Glutamatergic neuron (in vitro differentiated cells): Measurements from ENCODE around the gene ANKS6. TPM values are rescaled to one million over a fixed set of nuclear protein-coding genes. Genes with fewer than 3 reads are reported as not detected.

Experiments used
- DNase-seq: peaks from one replicate; pipeline ENCODE4 v3.0.0; 2022
- H3K27ac Mint-ChIP-seq: one replicate; pipeline ENCODE4 v1.8.0; 2020; ENCODE audit warnings: mild to moderate bottlenecking, mixed read lengths, inconsistent platforms; ENCODE audit not compliant: unreplicated experiment
- H3K27me3 Mint-ChIP-seq: one replicate; pipeline ENCODE4 v1.8.0; 2020; ENCODE audit warnings: mild to moderate bottlenecking, moderate library complexity, mixed read lengths, inconsistent platforms; ENCODE audit not compliant: unreplicated experiment
- H3K36me3 Mint-ChIP-seq: one replicate; pipeline ENCODE4 v1.8.0; 2020; ENCODE audit warnings: mild to moderate bottlenecking, mixed read lengths, inconsistent platforms; ENCODE audit not compliant: unreplicated experiment
- H3K4me1 Mint-ChIP-seq: one replicate; pipeline ENCODE4 v1.8.0; 2020; ENCODE audit warnings: mild to moderate bottlenecking, low read depth, mixed read lengths, inconsistent platforms; ENCODE audit not compliant: unreplicated experiment
- H3K4me3 Mint-ChIP-seq: one replicate; pipeline ENCODE4 v1.8.0; 2020; ENCODE audit warnings: mild to moderate bottlenecking, mixed read lengths, inconsistent platforms; ENCODE audit not compliant: unreplicated experiment
- H3K9me3 Mint-ChIP-seq: one replicate; pipeline ENCODE4 v1.8.0; 2020; ENCODE audit warnings: mild to moderate bottlenecking, moderate library complexity, mixed read lengths, inconsistent platforms; ENCODE audit not compliant: unreplicated experiment
- total RNA-seq: library from RNA; stranded (reverse); fragmentation: NEBNext Ultra II Directional; extraction: Animal tissue kit (Norgen Biotek cat#: 25700); gene quantifications from one replicate; pipeline ENCODE4 v1.2.1, GENCODE V29; 2021; ENCODE audit not compliant: unreplicated experiment
- TF ChIP-seq, protein P1 (sequence below): fragments of 200-600 bp; sonication (generic); IDR thresholded peaks from one replicate; pipeline ENCODE4 v1.5.0; 2021; ENCODE audit not compliant: partially characterized antibody, unreplicated experiment

Gene ANKS6
- total RNA-seq, 1 donor from 2014 or later: 15.9 TPM

DNA sequence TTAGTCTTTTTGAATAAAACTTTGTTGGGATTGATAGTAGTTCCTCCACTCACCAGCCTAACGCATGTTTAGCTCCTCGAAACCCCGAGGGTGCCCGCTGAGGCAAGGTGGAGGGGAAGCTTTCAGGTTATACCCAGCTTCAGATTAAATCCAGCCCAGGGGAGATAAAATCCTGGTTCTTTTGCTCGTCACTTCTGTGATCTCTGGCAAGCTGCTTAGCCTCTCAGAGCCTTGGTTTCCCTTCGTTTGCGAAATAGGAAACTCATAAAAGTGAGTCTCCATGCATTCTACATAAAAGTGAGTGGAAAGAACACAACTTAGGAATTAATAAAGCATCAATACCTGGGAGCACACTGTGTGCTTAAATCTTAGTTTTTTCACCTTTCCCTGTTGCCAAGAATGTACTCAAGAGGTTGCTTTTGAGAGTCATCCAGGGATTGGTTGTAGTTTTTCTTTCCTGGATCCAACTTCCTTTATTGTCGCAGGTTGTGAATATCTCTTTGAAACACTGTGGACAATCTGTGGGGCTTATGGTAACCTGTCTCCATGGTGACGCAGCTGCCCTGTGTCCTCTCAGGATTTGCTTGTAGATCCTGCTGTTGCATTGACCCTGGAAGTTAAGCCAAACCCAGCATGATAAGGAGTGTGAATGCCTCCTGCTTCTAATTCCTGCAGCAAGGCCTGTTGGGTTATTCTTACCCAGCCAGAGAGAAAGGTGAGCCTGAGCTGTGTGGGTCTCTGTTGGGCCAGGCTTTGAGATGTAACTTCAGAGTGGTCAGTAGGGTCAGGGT lies 13.2 kb upstream of the ANKS6 start:
- H3K27ac Mint-ChIP-seq: no peak overlapping the region
- no peaks in the 10 kb centered on the region for H3K27me3 Mint-ChIP-seq
- TF ChIP-seq, protein P1, sequence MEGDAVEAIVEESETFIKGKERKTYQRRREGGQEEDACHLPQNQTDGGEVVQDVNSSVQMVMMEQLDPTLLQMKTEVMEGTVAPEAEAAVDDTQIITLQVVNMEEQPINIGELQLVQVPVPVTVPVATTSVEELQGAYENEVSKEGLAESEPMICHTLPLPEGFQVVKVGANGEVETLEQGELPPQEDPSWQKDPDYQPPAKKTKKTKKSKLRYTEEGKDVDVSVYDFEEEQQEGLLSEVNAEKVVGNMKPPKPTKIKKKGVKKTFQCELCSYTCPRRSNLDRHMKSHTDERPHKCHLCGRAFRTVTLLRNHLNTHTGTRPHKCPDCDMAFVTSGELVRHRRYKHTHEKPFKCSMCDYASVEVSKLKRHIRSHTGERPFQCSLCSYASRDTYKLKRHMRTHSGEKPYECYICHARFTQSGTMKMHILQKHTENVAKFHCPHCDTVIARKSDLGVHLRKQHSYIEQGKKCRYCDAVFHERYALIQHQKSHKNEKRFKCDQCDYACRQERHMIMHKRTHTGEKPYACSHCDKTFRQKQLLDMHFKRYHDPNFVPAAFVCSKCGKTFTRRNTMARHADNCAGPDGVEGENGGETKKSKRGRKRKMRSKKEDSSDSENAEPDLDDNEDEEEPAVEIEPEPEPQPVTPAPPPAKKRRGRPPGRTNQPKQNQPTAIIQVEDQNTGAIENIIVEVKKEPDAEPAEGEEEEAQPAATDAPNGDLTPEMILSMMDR: no peak
- DNase-seq: no peak
- peaks cover 8% of the 10 kb centered on the region for H3K4me1 Mint-ChIP-seq
- H3K4me3 Mint-ChIP-seq: peak overlapping the region; percentile 69
- no peaks in the 10 kb centered on the region for H3K36me3 Mint-ChIP-seq
- peaks cover 2% of the 10 kb centered on the region for H3K9me3 Mint-ChIP-seq

DNA sequence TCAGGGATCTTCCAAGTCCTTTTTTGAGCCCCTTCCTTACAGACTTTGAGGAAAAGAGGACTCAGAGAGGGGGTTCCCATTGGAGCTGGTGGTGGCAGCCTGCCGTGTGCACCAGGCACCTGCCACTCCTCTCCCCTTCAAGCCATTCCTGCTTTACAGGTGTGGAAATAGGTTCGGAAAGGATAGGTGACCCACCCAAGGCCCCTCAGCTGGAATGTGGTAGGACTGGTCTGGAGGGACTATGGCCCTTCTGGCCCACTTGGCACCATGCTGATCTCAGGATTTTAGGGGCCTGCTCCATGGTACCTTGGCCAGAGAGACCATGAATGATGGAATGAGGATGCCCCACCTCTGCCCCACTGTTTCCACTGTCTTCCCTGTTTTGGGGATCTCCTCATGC lies 12.5 kb upstream of the ANKS6 start:
- peaks cover 8% of the 10 kb centered on the region for H3K4me1 Mint-ChIP-seq
- no peak overlapping the region for H3K27ac Mint-ChIP-seq
- peaks cover 2% of the 10 kb centered on the region for H3K9me3 Mint-ChIP-seq
- TF ChIP-seq, protein P1: no peak
- peak overlapping the region; percentile 83 for H3K4me3 Mint-ChIP-seq
- DNase-seq: no peak
- H3K27me3 Mint-ChIP-seq: no peaks in the 10 kb centered on the region
- H3K36me3 Mint-ChIP-seq: no peaks in the 10 kb centered on the region

DNA sequence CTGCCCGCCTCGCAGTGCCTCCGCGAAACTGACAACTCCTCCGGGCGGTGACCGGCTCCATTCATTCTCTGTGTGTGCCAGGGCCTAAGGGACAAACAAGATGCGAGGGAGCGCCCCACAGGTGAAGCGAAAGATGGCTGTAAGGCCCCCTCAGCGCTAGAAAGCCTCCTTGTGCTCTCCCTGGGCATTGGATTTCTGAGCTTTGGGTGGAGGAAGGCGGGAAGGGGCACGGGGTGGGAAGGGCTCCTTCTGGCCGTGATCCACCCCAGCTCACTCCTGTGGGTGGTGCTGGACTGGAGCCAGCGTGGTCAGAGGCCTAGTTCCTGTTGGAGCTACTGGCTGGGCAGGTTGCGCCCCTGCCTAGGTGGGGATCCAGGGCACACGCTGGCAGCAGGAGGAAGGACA lies 12.1 kb upstream of the ANKS6 start:
- Mint-ChIP-seq H3K9me3 (peaks cover 2% of the 10 kb centered on the region), H3K27ac (no peak overlapping the region), H3K4me3 (peak overlapping the region; percentile 83), H3K4me1 (peaks cover 9% of the 10 kb centered on the region), H3K36me3 (no peaks in the 10 kb centered on the region), H3K27me3 (no peaks in the 10 kb centered on the region)
- DNase-seq: no peak
- TF ChIP-seq, protein P1: no peak

DNA sequence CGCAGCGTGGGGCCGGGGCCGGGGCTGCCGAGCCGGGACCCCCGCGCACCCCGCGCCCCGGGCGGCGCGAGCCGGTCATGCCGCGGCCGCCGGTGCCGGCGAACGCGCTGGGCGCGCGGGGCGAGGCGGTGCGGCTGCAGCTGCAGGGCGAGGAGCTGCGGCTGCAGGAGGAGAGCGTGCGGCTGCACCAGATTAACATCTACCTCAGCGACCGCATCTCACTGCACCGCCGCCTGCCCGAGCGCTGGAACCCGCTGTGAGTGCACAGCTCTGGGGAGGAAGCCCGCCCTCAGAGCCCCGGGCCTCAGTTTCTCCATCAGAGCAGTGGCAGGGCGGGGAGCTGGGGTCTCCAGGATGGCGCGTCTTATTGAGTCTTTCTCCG lies 11.4 kb upstream of the ANKS6 start:
- Mint-ChIP-seq H3K4me3 (peak overlapping the region; percentile 83), H3K27ac (no peak overlapping the region), H3K36me3 (no peaks in the 10 kb centered on the region), H3K27me3 (no peaks in the 10 kb centered on the region), H3K4me1 (peaks cover 12% of the 10 kb centered on the region), H3K9me3 (peaks cover 2% of the 10 kb centered on the region)
- TF ChIP-seq, protein P1: no peak
- peak; percentile 62 for DNase-seq

DNA sequence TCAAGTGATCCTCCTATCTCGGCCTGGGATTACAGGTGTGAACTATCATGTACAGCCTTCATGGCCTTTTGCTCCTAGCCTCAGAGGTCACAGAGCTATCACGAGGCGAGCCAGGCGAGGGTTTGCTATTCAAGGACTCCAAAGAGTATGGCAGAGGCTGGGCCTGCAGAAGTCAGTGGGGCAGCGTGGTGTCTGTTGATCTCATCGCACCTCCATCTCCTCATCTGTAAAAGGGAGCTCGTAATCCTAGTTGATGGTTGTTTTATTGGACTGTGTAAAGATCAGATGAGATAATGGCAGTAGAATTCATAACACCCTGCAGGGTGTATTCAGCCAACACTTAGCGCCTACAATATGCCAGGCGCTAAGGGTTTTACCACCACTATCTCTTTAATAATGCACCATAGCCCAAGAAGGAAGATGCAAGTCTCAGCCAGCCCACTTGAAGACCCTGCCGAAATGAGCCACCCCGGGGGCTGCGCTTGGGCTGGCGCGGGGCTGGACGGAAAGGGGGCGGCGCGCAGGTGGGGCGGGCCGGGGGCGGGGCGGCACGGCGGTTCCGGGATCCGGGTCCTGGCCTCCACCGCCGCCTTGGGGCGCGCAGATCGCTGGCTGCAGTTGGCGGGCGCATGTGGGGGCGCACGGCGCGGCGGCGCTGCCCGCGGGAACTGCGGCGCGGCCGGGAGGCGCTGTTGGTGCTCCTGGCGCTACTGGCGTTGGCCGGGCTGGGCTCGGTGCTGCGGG lies 10.9 kb upstream of the ANKS6 start, which contains the start of gene GALNT12:
GALNT12 (plus strand) TSS at position 601 of the 744 bp plus-strand sequence; CDS start at position 630, 29 bp downstream.
- no peaks in the 10 kb centered on the region for H3K27me3 Mint-ChIP-seq
- peaks cover 2% of the 10 kb centered on the region for H3K9me3 Mint-ChIP-seq
- TF ChIP-seq, protein P1: no peak
- H3K36me3 Mint-ChIP-seq: no peaks in the 10 kb centered on the region
- H3K4me3 Mint-ChIP-seq: peak within 1 kb of the TSS; percentile 84
- H3K4me1 Mint-ChIP-seq: peaks cover 12% of the 10 kb centered on the region
- peak; percentile 55 for DNase-seq
- no peak within 1 kb of the TSS for H3K27ac Mint-ChIP-seq
